Neural progenitor cell (in vitro differentiated cells): ENCODE data around the gene MAN2A1.

ENCODE experiments used
- CTCF ChIP-seq: fragments of 200-600 bp; sonication (generic); IDR thresholded peaks from 2 replicates; pipeline ENCODE4 v1.5.1; 2017; ENCODE audit warnings: antibody characterized with exemption, mild to moderate bottlenecking
- EZH2 ChIP-seq: fragments of 200-600 bp; sonication (generic); IDR thresholded peaks from 2 replicates; pipeline ENCODE4 v1.6.1; 2017; ENCODE audit warnings: antibody characterized with exemption, mild to moderate bottlenecking, moderate library complexity

GRCh38 chr5:109874108-109874507 is 184.4 kb downstream of the MAN2A1 start:
- no peak for TF ChIP-seq CTCF
- no peak for TF ChIP-seq EZH2
